ENCODE data around the gene C11orf68. TPM values are rescaled to one million over a fixed set of nuclear protein-coding genes. Genes with fewer than 3 reads are reported as not detected.

Gene C11orf68
- total RNA-seq, 2 experiments from 2014 or later, result 10.7 to 28.1 TPM

- intact Hi-C loops (cut with micrococcal nuclease; ENCODE audit: unreplicated experiment), result no loop called here
- Histone ChIP-seq H3K27ac (ENCODE audit: low read depth, low read length, poor library complexity, severe bottlenecking) (no peak overlapping the region), H3K79me2 (ENCODE audit: insufficient read depth, low read depth, low read length) (peaks cover 18% of the 10 kb centered on the region), H3K4me3 (ENCODE audit: low read depth, low read length, poor library complexity, severe bottlenecking) (no peak overlapping the region), H3K4me1 (ENCODE audit: insufficient read depth, low read length, poor library complexity, severe bottlenecking) (peaks cover 44% of the 10 kb centered on the region), H3K36me3 (ENCODE audit: insufficient read depth, low read length) (peaks cover 3% of the 10 kb centered on the region; the same call in 1 of the 2 replicates), H4K20me1 (ENCODE audit: insufficient read depth, low read length) (peaks cover 5% of the 10 kb centered on the region; the same call in 1 of the 2 replicates), H3K9me2 (ENCODE audit: insufficient read depth, low read length) (no peaks in the 10 kb centered on the region), H3K9me3 (ENCODE audit: low read length) (no peaks in the 10 kb centered on the region), H2AFZ (ENCODE audit: low read length) (no peak overlapping the region), H3K4me2 (ENCODE audit: low read length) (no peak overlapping the region)
- ChIA-PET CTCF (ENCODE audit: unreplicated experiment) (no interaction called here), POLR2A (interaction anchor here (0.6 kb wide), 1 partner anchor 200 kb away, joined by 3 read pairs; no protein-coding TSS in a partner anchor)
- no peak for DNase-seq (ENCODE audit: low spot score)
- BruUV-seq (replicated peaks), result no TSS peak
- TF ChIP-seq EZH2phosphoT487 (IDR thresholded peaks at IDR 0.05; ENCODE audit: borderline replicate concordance, low read depth, low read length), result no peak
- TF ChIP-seq CTCF (conservative IDR thresholded peaks at IDR 0.05; ENCODE audit: low read length), result no peak
Observed at GRCh38 chr11:65896034-65896999, 22.5 kb downstream of the C11orf68 start.

- no peak overlapping the region for H3K4me3 ChIP-seq (ENCODE audit: low read depth, low read length, poor library complexity, severe bottlenecking)
- no peak for TF ChIP-seq EZH2phosphoT487 (IDR thresholded peaks at IDR 0.05; ENCODE audit: borderline replicate concordance, low read depth, low read length)
- TF ChIP-seq CTCF (conservative IDR thresholded peaks at IDR 0.05; ENCODE audit: low read length), result no peak
- H3K9me3 ChIP-seq (ENCODE audit: low read length), result no peaks in the 10 kb centered on the region
- BruUV-seq (replicated peaks), result no TSS peak
- intact Hi-C loops (cut with micrococcal nuclease; ENCODE audit: unreplicated experiment), result no loop called here
- peaks cover 5% of the 10 kb centered on the region; the same call in 1 of the 2 replicates for H4K20me1 ChIP-seq (ENCODE audit: insufficient read depth, low read length)
- H3K4me1 ChIP-seq (ENCODE audit: insufficient read depth, low read length, poor library complexity, severe bottlenecking), result peaks cover 41% of the 10 kb centered on the region
- peaks cover 5% of the 10 kb centered on the region; the same call in 1 of the 2 replicates for H3K36me3 ChIP-seq (ENCODE audit: insufficient read depth, low read length)
- H3K79me2 ChIP-seq (ENCODE audit: insufficient read depth, low read depth, low read length), result peaks cover 25% of the 10 kb centered on the region
- CTCF ChIA-PET (ENCODE audit: unreplicated experiment), result no interaction called here
- H3K27ac ChIP-seq (ENCODE audit: low read depth, low read length, poor library complexity, severe bottlenecking), result no peak overlapping the region
- H3K9me2 ChIP-seq (ENCODE audit: insufficient read depth, low read length), result no peaks in the 10 kb centered on the region
- DNase-seq (ENCODE audit: low spot score), result no peak
- H2AFZ ChIP-seq (ENCODE audit: low read length), result no peak overlapping the region
- POLR2A ChIA-PET, result interaction anchor here (0.5 kb wide), 1 partner anchor 59 kb away, joined by 5 read pairs; no protein-coding TSS in a partner anchor
- H3K4me2 ChIP-seq (ENCODE audit: low read length), result no peak overlapping the region
Observed at GRCh38 chr11:65895482-65895981, 23.3 kb downstream of the C11orf68 start.
